Measurements from ENCODE around the gene CD8A.

CD8A gene

DNA sequence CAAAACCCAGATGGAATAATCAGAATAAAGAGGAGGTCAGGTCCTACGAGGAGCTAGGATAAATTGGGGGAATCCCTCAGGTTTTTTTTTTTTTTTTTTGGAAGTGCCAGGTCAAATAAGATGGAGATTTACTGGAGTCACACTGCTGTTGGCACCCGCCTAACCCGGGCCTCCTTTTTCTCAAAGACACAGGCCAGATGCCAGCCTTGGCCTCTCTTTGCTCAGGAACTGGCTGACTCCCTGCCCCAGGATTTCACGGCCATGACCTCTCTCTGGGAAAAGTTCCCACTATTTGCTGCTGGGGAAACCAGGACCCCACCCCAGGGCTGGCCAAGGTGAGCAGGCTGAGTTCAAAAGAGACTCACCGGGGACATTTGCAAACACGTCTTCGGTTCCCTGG is 2.5 kb downstream of the CD8A start:
- Histone ChIP-seq H3K9me3 (ENCODE audit: insufficient read depth, low read depth, low read length) (peaks cover 5% of the 10 kb centered on the region; the same call in 1 of the 2 replicates), H3K9ac (ENCODE audit: low read depth, low read length) (no peak overlapping the region), H3K36me3 (ENCODE audit: insufficient read depth, low read depth, low read length) (no peaks in the 10 kb centered on the region), H3K4me1 (ENCODE audit: insufficient read depth, low read length) (no peaks in the 10 kb centered on the region), H3K4me3 (ENCODE audit: low read length) (no peak overlapping the region), H3K27me3 (ENCODE audit: insufficient read depth, low read length) (peaks cover 66% of the 10 kb centered on the region), H3K27ac (ENCODE audit: low read length) (no peak overlapping the region)

- Histone ChIP-seq H3K9ac (ENCODE audit: low read depth, low read length) (no peak overlapping the region), H3K36me3 (ENCODE audit: insufficient read depth, low read depth, low read length) (no peaks in the 10 kb centered on the region), H3K9me3 (ENCODE audit: insufficient read depth, low read depth, low read length) (peaks cover 5% of the 10 kb centered on the region; the same call in 1 of the 2 replicates), H3K4me3 (ENCODE audit: low read length) (no peak overlapping the region), H3K27ac (ENCODE audit: low read length) (no peak overlapping the region), H3K4me1 (ENCODE audit: insufficient read depth, low read length) (no peaks in the 10 kb centered on the region), H3K27me3 (ENCODE audit: insufficient read depth, low read length) (peaks cover 62% of the 10 kb centered on the region)
Measured at GRCh38 chr2:86787736-86788135, 3.0 kb downstream of the CD8A start.

- Histone ChIP-seq H3K9me3 (ENCODE audit: insufficient read depth, low read depth, low read length) (peaks cover 5% of the 10 kb centered on the region; the same call in 1 of the 2 replicates), H3K9ac (ENCODE audit: low read depth, low read length) (no peak overlapping the region), H3K4me1 (ENCODE audit: insufficient read depth, low read length) (no peaks in the 10 kb centered on the region), H3K27ac (ENCODE audit: low read length) (no peak overlapping the region), H3K27me3 (ENCODE audit: insufficient read depth, low read length) (peaks cover 47% of the 10 kb centered on the region), H3K4me3 (ENCODE audit: low read length) (no peak overlapping the region), H3K36me3 (ENCODE audit: insufficient read depth, low read depth, low read length) (no peaks in the 10 kb centered on the region)
Measured at GRCh38 chr2:86786001-86786536, 4.6 kb downstream of the CD8A start.

DNA sequence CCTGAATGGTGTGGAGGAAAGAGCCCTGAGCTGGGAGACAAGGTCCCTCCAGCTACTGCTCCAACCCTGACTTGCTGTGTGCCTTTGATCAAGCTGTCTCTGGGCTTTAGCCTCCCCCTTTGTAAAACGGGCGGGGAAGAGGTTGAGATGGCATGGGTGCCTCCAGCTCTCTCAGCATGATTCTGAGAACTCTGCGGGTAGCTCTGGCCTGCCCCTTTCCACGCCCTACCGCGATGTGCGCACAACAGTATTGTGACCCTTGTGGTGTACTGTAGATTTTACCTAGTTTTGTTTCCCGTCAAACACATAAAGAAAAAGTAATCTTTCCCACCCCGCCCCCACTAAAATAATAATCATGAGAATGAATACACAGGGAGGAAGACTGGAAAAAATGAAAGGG is 5.3 kb downstream of the CD8A start:
- no peak overlapping the region for H3K9ac ChIP-seq (ENCODE audit: low read depth, low read length)

DNA sequence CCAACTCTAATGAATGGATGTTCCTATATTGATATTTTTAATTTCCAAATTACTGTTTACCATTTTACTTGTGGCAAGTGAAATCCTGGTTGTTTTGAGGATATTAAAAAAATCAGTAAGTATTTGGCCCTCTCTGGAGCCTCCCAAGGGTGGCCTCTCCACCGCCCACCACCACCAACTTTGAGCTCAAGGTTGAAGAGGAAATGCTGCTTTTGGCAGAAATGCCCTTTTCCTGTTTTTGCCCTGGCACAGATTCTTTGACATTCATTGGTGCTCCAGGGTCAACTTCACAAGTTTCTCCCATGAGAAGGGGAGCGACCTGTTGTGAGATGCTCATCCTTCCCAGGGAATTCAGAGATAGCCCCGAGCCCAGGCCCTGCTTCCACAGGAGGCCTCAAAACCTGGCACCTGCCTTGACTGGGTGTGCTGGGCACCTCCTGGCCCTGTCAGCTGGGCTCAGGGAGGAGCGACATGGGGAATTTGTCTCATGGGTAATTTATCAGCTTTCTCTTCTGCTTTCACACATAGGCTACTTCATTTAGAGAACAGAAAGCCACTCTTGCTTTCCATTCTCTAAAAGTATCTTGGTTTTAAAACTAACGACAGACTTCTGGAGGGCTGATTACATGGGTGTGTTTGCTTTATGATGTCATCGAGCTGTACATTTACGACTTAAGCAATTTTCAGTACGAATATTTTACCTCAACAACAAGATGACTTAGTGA is 6.9 kb downstream of the CD8A start:
- no peaks in the 10 kb centered on the region for H3K4me1 ChIP-seq (ENCODE audit: insufficient read depth, low read length)
- no peaks in the 10 kb centered on the region for H3K9me3 ChIP-seq (ENCODE audit: insufficient read depth, low read depth, low read length)
- no peaks in the 10 kb centered on the region for H3K36me3 ChIP-seq (ENCODE audit: insufficient read depth, low read depth, low read length)
- peaks cover 24% of the 10 kb centered on the region for H3K27me3 ChIP-seq (ENCODE audit: insufficient read depth, low read length)
- no peak overlapping the region for H3K4me3 ChIP-seq (ENCODE audit: low read length)
- H3K27ac ChIP-seq (ENCODE audit: low read length): no peak overlapping the region
- H3K9ac ChIP-seq (ENCODE audit: low read depth, low read length): no peak overlapping the region

More for the DNA sequence above, 5.3 kb downstream of the CD8A start:
- peaks cover 41% of the 10 kb centered on the region for H3K27me3 ChIP-seq (ENCODE audit: insufficient read depth, low read length)
- no peak overlapping the region for H3K4me3 ChIP-seq (ENCODE audit: low read length)
- no peaks in the 10 kb centered on the region for H3K36me3 ChIP-seq (ENCODE audit: insufficient read depth, low read depth, low read length)
- H3K4me1 ChIP-seq (ENCODE audit: insufficient read depth, low read length): no peaks in the 10 kb centered on the region
- H3K9me3 ChIP-seq (ENCODE audit: insufficient read depth, low read depth, low read length): peaks cover 5% of the 10 kb centered on the region; the same call in 1 of the 2 replicates
- no peak overlapping the region for H3K27ac ChIP-seq (ENCODE audit: low read length)

DNA sequence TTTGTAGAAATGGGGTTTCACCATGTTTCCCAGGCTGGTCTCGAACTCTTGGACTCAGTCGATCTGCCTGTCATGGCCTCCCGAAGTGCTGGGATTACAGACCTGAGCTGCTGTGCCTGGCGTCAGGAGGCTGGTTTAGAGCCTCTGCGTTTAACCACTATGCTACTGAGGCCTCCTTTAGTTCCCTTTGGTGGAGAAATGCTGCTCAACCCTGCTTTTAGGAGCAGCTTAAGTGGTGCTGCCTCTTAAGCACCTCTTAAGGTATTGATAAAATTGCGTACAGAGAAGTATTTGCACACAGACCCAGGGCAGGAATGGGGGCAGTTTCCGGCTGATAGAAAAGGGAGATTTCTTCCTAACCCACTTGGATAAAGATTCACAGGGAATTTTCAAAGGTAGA is 8.0 kb downstream of the CD8A start:
- Histone ChIP-seq H3K36me3 (ENCODE audit: insufficient read depth, low read depth, low read length) (no peaks in the 10 kb centered on the region), H3K9me3 (ENCODE audit: insufficient read depth, low read depth, low read length) (no peaks in the 10 kb centered on the region), H3K27me3 (ENCODE audit: insufficient read depth, low read length) (peaks cover 14% of the 10 kb centered on the region), H3K27ac (ENCODE audit: low read length) (no peak overlapping the region), H3K4me1 (ENCODE audit: insufficient read depth, low read length) (no peaks in the 10 kb centered on the region), H3K4me3 (ENCODE audit: low read length) (no peak overlapping the region), H3K9ac (ENCODE audit: low read depth, low read length) (no peak overlapping the region)

GRCh38 chr2:86781363-86781762 is 9.3 kb downstream of the CD8A start:
- Histone ChIP-seq H3K9ac (ENCODE audit: low read depth, low read length) (no peak overlapping the region), H3K4me3 (ENCODE audit: low read length) (no peak overlapping the region), H3K4me1 (ENCODE audit: insufficient read depth, low read length) (no peaks in the 10 kb centered on the region), H3K36me3 (ENCODE audit: insufficient read depth, low read depth, low read length) (peaks cover 4% of the 10 kb centered on the region; the same call in 1 of the 2 replicates), H3K9me3 (ENCODE audit: insufficient read depth, low read depth, low read length) (no peaks in the 10 kb centered on the region), H3K27ac (ENCODE audit: low read length) (no peak overlapping the region), H3K27me3 (ENCODE audit: insufficient read depth, low read length) (peaks cover 5% of the 10 kb centered on the region; the same call in 1 of the 2 replicates)

- H3K4me1 ChIP-seq (ENCODE audit: insufficient read depth, low read length): no peaks in the 10 kb centered on the region
- H3K9me3 ChIP-seq (ENCODE audit: insufficient read depth, low read depth, low read length): no peaks in the 10 kb centered on the region
- no peak overlapping the region for H3K4me3 ChIP-seq (ENCODE audit: low read length)
- no peak overlapping the region for H3K9ac ChIP-seq (ENCODE audit: low read depth, low read length)
- no peak overlapping the region for H3K27ac ChIP-seq (ENCODE audit: low read length)
- H3K27me3 ChIP-seq (ENCODE audit: insufficient read depth, low read length): no peaks in the 10 kb centered on the region
- H3K36me3 ChIP-seq (ENCODE audit: insufficient read depth, low read depth, low read length): peaks cover 14% of the 10 kb centered on the region; the same call in 1 of the 2 replicates
Measured at GRCh38 chr2:86779971-86780370, 10.7 kb downstream of the CD8A start.

GRCh38 chr2:86778957-86779356 is 11.8 kb downstream of the CD8A start:
- Histone ChIP-seq H3K36me3 (ENCODE audit: insufficient read depth, low read depth, low read length) (peaks cover 24% of the 10 kb centered on the region; the same call in 1 of the 2 replicates), H3K27me3 (ENCODE audit: insufficient read depth, low read length) (no peaks in the 10 kb centered on the region), H3K9ac (ENCODE audit: low read depth, low read length) (no peak overlapping the region), H3K27ac (ENCODE audit: low read length) (no peak overlapping the region), H3K9me3 (ENCODE audit: insufficient read depth, low read depth, low read length) (no peaks in the 10 kb centered on the region), H3K4me1 (ENCODE audit: insufficient read depth, low read length) (peaks cover 3% of the 10 kb centered on the region; the same call in 1 of the 2 replicates), H3K4me3 (ENCODE audit: low read length) (no peak overlapping the region)

DNA sequence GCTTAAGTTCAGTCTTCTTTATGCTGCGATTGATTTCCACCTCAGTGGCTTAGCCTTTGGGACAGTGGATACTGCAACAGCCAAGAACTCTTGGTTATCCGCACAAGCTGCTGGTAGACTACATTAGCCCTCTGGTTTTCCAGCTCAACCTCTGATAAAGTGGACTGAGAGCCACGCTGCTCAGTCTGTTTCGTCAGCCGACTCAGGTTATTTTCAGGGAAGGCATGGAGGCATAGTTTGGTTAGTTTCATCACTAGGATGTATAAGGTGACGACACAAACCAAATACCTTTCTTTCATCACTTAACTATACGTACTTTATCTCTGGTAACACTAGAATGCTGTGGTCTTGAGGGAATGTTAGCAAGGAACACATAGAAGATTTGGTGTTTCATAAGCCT is 14.2 kb downstream of the CD8A start:
- Histone ChIP-seq H3K4me3 (ENCODE audit: low read length) (no peak overlapping the region), H3K4me1 (ENCODE audit: insufficient read depth, low read length) (peaks cover 4% of the 10 kb centered on the region; the same call in 1 of the 2 replicates), H3K27ac (ENCODE audit: low read length) (no peak overlapping the region), H3K36me3 (ENCODE audit: insufficient read depth, low read depth, low read length) (peaks cover 44% of the 10 kb centered on the region), H3K27me3 (ENCODE audit: insufficient read depth, low read length) (no peaks in the 10 kb centered on the region), H3K9me3 (ENCODE audit: insufficient read depth, low read depth, low read length) (no peaks in the 10 kb centered on the region), H3K9ac (ENCODE audit: low read depth, low read length) (no peak overlapping the region)

DNA sequence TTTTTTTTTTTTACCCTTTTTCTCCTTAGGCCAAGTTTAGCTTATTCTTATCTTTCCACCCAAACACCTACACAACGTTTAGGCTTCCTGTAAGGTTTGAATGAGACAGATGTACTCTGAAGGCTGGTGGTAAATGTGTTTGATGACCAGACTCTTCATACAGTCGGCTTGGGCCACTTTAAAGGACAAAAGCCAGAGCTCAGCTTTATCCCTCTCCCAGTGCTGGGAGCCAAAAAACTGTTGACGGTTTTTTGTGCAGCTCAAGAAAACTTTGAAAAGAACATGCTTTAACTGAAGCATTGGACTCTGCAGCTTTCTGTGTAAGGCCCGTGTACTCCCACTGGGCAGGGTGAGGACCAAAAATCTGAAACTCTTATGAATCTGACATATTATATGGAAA is 15.4 kb downstream of the CD8A start:
- Histone ChIP-seq H3K9ac (ENCODE audit: low read depth, low read length) (no peak overlapping the region), H3K4me3 (ENCODE audit: low read length) (no peak overlapping the region), H3K27ac (ENCODE audit: low read length) (no peak overlapping the region), H3K9me3 (ENCODE audit: insufficient read depth, low read depth, low read length) (no peaks in the 10 kb centered on the region), H3K36me3 (ENCODE audit: insufficient read depth, low read depth, low read length) (peaks cover 56% of the 10 kb centered on the region), H3K4me1 (ENCODE audit: insufficient read depth, low read length) (peaks cover 4% of the 10 kb centered on the region; the same call in 1 of the 2 replicates), H3K27me3 (ENCODE audit: insufficient read depth, low read length) (no peaks in the 10 kb centered on the region)

- no peak overlapping the region for H3K4me3 ChIP-seq (ENCODE audit: low read length)
- H3K36me3 ChIP-seq (ENCODE audit: insufficient read depth, low read depth, low read length): peaks cover 60% of the 10 kb centered on the region
- no peak overlapping the region for H3K9ac ChIP-seq (ENCODE audit: low read depth, low read length)
- H3K27me3 ChIP-seq (ENCODE audit: insufficient read depth, low read length): no peaks in the 10 kb centered on the region
- H3K4me1 ChIP-seq (ENCODE audit: insufficient read depth, low read length): peaks cover 4% of the 10 kb centered on the region; the same call in 1 of the 2 replicates
- H3K27ac ChIP-seq (ENCODE audit: low read length): no peak overlapping the region
- H3K9me3 ChIP-seq (ENCODE audit: insufficient read depth, low read depth, low read length): no peaks in the 10 kb centered on the region
Measured at GRCh38 chr2:86774862-86775261, 15.9 kb downstream of the CD8A start.
